ENCODE results near the gene B3GNT7.
"Not testable (repeated sequence)": the region's sequence is repeated elsewhere in the genome, so short reads cannot be mapped to it uniquely, and the experiment has no call there.

The B3GNT7 gene

GRCh38 chr2:231385429-231385828 is 10.1 kb upstream of the B3GNT7 start:
- no peak for DNase-seq (ENCODE audit: low read depth in 3 of 3)

GRCh38 chr2:231386446-231386845 is 9.1 kb upstream of the B3GNT7 start:
- no peak for DNase-seq (ENCODE audit: low read depth in 3 of 3)

- no peak for DNase-seq (ENCODE audit: low read depth in 3 of 3)
These were observed 7.4 kb upstream of the B3GNT7 start for GRCh38 chr2:231387904-231388724.

- DNase-seq (ENCODE audit: low read depth in 3 of 3), result no peak
These were observed 6.7 kb upstream of the B3GNT7 start for GRCh38 chr2:231388725-231389346.

GRCh38 chr2:231390667-231391066 is 4.8 kb upstream of the B3GNT7 start:
- DNase-seq (ENCODE audit: low read depth in 3 of 3), result no peak

- no peak for DNase-seq (ENCODE audit: low read depth in 3 of 3)
These were observed 3.5 kb upstream of the B3GNT7 start for GRCh38 chr2:231391981-231392380.

- DNase-seq (ENCODE audit: low read depth in 3 of 3), result no peak
These were observed 2.9 kb upstream of the B3GNT7 start for GRCh38 chr2:231392431-231393148.

GRCh38 chr2:231393149-231394131 is 2.1 kb upstream of the B3GNT7 start:
- no peak for DNase-seq (ENCODE audit: low read depth in 3 of 3)

- no peak for DNase-seq (ENCODE audit: low read depth in 3 of 3)
These were observed 1.0 kb upstream of the B3GNT7 start for GRCh38 chr2:231394211-231395141.

GRCh38 chr2:231396058-231396821 is 730 bp downstream of the B3GNT7 start:
- no peak for DNase-seq (ENCODE audit: low read depth in 3 of 3)

- peak in 1 of 3 experiments; percentile 29 for DNase-seq (ENCODE audit: low read depth in 3 of 3)
These were observed 1.8 kb downstream of the B3GNT7 start for GRCh38 chr2:231397011-231397927.

GRCh38 chr2:231397928-231398294 is 2.4 kb downstream of the B3GNT7 start:
- no peak for DNase-seq (ENCODE audit: low read depth in 3 of 3)

GRCh38 chr2:231398585-231398984 is 3.1 kb downstream of the B3GNT7 start:
- DNase-seq (ENCODE audit: low read depth in 3 of 3), result no peak

- DNase-seq (ENCODE audit: low read depth in 3 of 3), result no peak
These were observed 3.7 kb downstream of the B3GNT7 start for GRCh38 chr2:231399046-231399852.

- DNase-seq (ENCODE audit: low read depth in 3 of 3), result no peak
These were observed 4.6 kb downstream of the B3GNT7 start for GRCh38 chr2:231399853-231400680.

- DNase-seq (ENCODE audit: low read depth in 3 of 3), result not testable (repeated sequence)
These were observed 5.2 kb downstream of the B3GNT7 start for GRCh38 chr2:231400681-231401080.

GRCh38 chr2:231401101-231401500 is 5.6 kb downstream of the B3GNT7 start:
- not testable (repeated sequence) for DNase-seq (ENCODE audit: low read depth in 3 of 3)
